NT2/D1 (cell line): ENCODE data around the gene AKT2.
A peak's percentile ranks its signal among the peaks of the same experiment; 100 is the strongest.

Experiments used
- DNase-seq: peaks from one replicate; pipeline ENCODE4 v3.0.0-alpha.2; 2011; ENCODE audit warnings: low read depth, low spot score
- H3K27me3 ChIP-seq: 2 replicates; pipeline ENCODE4 v1.6.0; 2011; ENCODE audit warnings: mild to moderate bottlenecking; ENCODE audit not compliant: insufficient read length, insufficient read depth
- H3K36me3 ChIP-seq: 2 replicates; pipeline ENCODE4 v1.6.1; 2011; ENCODE audit warnings: mild to moderate bottlenecking, low read length, mixed read lengths; ENCODE audit not compliant: insufficient read depth, insufficient read length
- H3K4me1 ChIP-seq: 2 replicates; pipeline ENCODE4 v1.5.1; 2011; ENCODE audit not compliant: insufficient read depth, insufficient read length
- H3K4me3 ChIP-seq: 2 replicates; pipeline ENCODE4 v1.5.1; 2011; ENCODE audit warnings: low read depth; ENCODE audit not compliant: insufficient read length
- H3K9ac ChIP-seq: 2 replicates; pipeline ENCODE4 v1.6.0; 2011; ENCODE audit warnings: low read depth; ENCODE audit not compliant: insufficient read length
- H3K9me3 ChIP-seq: 2 replicates; pipeline ENCODE4 v1.5.1; 2011; ENCODE audit warnings: mild to moderate bottlenecking, low read length; ENCODE audit not compliant: insufficient read depth
- SUZ12 ChIP-seq: IDR thresholded peaks from 2 replicates; pipeline ENCODE4 v1.6.1; 2011; ENCODE audit not compliant: insufficient read length, insufficient read depth; ENCODE audit errors: extremely low read depth
- YY1 ChIP-seq: IDR thresholded peaks from 2 replicates; pipeline ENCODE4 v1.6.1; 2011; ENCODE audit not compliant: insufficient read length, insufficient read depth
- ZNF274 ChIP-seq: IDR thresholded peaks from 2 replicates; pipeline ENCODE4 v1.6.1; 2011; ENCODE audit warnings: mild to moderate bottlenecking, low read depth, low read length

The AKT2 gene

GRCh38 chr19:40192758-40193586 is 92.2 kb downstream of the AKT2 start:
- Histone ChIP-seq H3K4me1 (peaks cover 7% of the 10 kb centered on the region), H3K9ac (no peak overlapping the region), H3K36me3 (no peaks in the 10 kb centered on the region), H3K4me3 (no peak overlapping the region), H3K9me3 (no peaks in the 10 kb centered on the region), H3K27me3 (no peaks in the 10 kb centered on the region)
- DNase-seq: no peak
- TF ChIP-seq ZNF274 (no peak), YY1 (no peak), SUZ12 (no peak)

- peaks cover 7% of the 10 kb centered on the region for H3K4me1 ChIP-seq
- H3K27me3 ChIP-seq: no peaks in the 10 kb centered on the region
- no peak for TF ChIP-seq YY1
- no peak for TF ChIP-seq SUZ12
- peak overlapping the region; percentile 78 for H3K4me3 ChIP-seq
- no peaks in the 10 kb centered on the region for H3K9me3 ChIP-seq
- no peaks in the 10 kb centered on the region for H3K36me3 ChIP-seq
- no peak for DNase-seq
- H3K9ac ChIP-seq: peak overlapping the region; percentile 76
Observed at GRCh38 chr19:40191836-40192646, 93.1 kb downstream of the AKT2 start.

- Histone ChIP-seq H3K9me3 (no peaks in the 10 kb centered on the region), H3K4me3 (peak within 1 kb of the TSS; percentile 78), H3K4me1 (peaks cover 7% of the 10 kb centered on the region), H3K9ac (peak within 1 kb of the TSS; percentile 81), H3K27me3 (no peaks in the 10 kb centered on the region), H3K36me3 (no peaks in the 10 kb centered on the region)
- TF ChIP-seq SUZ12 (no peak), YY1 (no peak), ZNF274 (no peak)
- no peak for DNase-seq
Observed at GRCh38 chr19:40190891-40191835, 94.0 kb downstream of the AKT2 start, which contains the start of gene MAP3K10. TSS of gene MAP3K10 (plus strand) at chr19:40191426. CDS start at chr19:40192032, 606 bp downstream.

DNA sequence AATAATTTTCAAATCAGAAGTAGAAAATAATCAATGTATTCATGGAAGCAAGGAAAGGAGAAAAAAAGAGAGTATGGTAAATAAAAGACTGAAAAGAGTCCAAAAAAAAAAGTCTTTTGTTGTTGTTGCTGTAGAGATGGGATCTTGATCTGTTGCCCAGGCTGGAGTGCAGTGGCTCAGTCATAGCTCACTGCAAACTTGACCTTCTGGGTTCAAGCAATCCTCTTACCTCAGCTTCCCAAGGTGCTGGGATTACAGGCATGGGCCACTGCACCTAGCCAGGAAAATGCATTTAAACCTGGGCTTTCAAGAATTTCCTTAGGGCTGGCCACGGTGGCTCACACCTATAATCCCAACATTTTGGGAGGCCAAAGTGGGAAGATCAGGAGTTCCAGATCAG is 100.9 kb downstream of the AKT2 start:
- no peak for DNase-seq
- H3K4me1 ChIP-seq: no peaks in the 10 kb centered on the region
- no peaks in the 10 kb centered on the region for H3K27me3 ChIP-seq

More for the DNA sequence above, 100.9 kb downstream of the AKT2 start:
- no peak overlapping the region for H3K4me3 ChIP-seq
- H3K9ac ChIP-seq: no peak overlapping the region
- no peak for TF ChIP-seq YY1
- no peak for TF ChIP-seq ZNF274
- TF ChIP-seq SUZ12: no peak
- no peaks in the 10 kb centered on the region for H3K9me3 ChIP-seq
- no peaks in the 10 kb centered on the region for H3K36me3 ChIP-seq
